AG08395 (cell line): ENCODE measurements around the gene TSPO2.

Experiments used
- DNase-seq: peaks from one replicate; pipeline ENCODE4 v3.0.0; 2012; ENCODE audit warnings: mixed read lengths, low spot score

TSPO2 gene

GRCh38 chr6:41027799-41028560, 14.3 kb upstream of the TSPO2 start:
- DNase-seq = peak; percentile 90

DNA sequence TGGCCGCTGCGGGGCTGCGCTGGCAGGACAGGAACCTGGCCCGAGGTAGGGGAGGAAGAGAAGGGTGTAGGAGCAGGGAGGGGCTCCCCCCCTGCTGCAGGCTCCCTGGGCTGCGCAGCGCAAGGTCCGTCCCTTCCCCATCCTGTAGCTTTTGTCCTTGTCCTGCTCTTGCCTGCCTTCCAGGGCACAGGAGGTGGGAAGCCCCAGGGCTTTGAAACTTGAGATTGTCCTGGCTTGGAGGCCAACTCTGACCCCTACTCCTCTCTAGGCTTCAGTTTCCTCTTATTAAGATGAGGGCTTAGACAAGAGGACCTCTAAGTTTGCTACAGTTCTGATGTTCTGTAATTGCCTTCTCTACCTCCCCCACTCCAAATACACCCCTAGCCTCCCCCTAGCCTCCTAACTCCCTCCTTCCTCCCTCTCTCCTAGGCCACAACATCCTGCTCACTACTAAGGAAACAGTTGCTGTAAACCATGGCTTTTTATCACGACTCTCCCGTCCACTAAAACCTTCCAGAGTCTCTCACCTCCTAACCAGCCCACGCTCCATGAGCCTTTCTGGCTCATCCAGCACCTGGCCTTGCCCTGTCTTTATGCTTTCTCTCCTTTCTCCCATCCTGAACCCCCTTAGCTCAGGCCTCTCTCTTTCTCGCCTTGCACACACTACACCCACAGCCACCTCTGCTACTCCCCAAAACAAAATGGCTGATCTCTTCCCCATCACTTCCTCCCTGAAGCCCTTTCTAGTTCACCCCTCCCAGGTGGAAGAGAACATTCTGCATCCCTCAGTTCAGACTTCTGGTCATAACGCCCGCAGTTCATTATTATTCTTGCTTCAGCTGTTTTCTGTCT, 13.5 kb upstream of the TSPO2 start:
- no peak for DNase-seq

GRCh38 chr6:41032830-41033229, 9.4 kb upstream of the TSPO2 start:
- DNase-seq = no peak

DNA sequence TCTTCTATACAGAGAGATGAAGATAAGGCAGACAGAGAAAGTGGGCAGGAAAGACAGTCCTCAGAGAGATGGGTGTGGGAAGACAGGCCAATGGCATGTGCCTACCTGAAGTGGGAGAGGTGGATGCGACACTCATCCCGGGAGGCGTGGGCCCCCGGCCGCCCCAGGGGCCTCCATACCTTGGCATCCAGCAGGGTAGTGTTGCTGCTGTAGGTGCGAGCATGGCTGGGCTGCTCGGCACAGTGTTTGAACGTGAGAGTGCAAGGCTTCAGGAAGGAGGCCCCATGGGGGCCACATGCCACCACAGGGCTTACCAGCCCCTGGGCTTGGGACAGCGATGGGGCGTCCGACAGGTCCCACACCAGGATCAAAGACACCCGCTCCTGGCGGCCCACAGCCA, 8.5 kb upstream of the TSPO2 start:
- no peak for DNase-seq

DNA sequence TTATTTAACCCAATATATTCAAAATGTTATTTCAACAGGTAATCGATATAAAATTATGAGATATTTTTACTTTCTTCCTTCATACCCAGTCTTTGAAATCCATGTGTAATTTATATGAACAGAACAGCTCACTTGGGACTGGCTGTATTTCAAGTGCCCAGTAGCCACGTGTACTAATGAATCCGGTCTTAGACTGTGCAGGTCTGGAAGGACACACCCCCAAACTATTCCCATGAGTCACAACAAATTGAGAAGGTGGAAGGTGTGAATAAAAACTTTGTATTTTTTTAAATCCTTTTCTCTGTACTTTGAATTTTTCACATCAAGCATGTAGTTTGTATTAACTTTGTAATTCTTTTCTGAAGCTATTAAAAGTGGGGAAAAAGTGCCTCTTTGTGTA, 6.1 kb upstream of the TSPO2 start:
- DNase-seq = no peak

GRCh38 chr6:41036601-41037000, 5.7 kb upstream of the TSPO2 start:
- DNase-seq = no peak

DNA sequence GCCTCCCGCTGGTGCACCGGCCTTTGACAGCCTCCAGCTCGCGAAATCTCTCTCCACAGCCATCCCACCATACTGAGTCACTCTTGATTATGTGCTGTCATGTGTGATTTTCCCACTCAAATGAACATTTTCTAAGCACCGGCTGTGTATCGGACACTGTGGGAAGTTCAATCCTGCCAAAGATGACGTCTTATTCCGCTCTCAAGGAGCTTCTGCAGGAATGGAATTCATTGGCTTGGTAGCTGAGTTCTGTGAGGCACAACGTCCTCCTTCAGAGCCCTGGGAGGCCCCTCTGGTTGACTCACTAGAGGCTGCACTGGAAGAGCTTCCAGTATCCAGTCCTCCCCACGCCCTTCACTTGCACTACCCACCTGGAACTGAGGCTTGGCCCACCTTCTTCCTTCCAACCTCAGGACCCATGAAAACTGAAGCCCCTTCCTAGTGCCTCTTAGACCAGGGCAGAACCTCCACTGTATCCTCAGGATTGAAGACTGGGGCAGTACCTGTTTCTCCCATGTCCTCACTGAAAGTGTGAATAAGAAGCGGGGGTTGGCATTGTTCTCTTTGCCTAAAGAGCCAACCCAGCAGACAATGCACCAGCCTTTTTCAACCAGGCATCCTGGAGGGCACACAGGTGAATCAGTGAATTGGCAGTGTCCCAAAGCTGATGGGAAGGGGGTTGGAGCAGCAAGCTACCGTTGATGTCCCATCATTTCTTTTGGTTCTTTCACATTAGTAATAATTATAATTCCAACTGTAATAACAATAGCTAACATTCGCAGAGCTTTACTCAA, 5.0 kb upstream of the TSPO2 start:
- no peak for DNase-seq

- DNase-seq = no peak
Measured at GRCh38 chr6:41038205-41038604, 4.1 kb upstream of the TSPO2 start.

GRCh38 chr6:41039060-41039998, 2.9 kb upstream of the TSPO2 start, which contains the start of gene UNC5CL:
Gene UNC5CL, minus strand, starts transcription at chr6:41039221. Its CDS starts 4,147 bp downstream, at chr6:41035074.
- peak; percentile 60 for DNase-seq

DNA sequence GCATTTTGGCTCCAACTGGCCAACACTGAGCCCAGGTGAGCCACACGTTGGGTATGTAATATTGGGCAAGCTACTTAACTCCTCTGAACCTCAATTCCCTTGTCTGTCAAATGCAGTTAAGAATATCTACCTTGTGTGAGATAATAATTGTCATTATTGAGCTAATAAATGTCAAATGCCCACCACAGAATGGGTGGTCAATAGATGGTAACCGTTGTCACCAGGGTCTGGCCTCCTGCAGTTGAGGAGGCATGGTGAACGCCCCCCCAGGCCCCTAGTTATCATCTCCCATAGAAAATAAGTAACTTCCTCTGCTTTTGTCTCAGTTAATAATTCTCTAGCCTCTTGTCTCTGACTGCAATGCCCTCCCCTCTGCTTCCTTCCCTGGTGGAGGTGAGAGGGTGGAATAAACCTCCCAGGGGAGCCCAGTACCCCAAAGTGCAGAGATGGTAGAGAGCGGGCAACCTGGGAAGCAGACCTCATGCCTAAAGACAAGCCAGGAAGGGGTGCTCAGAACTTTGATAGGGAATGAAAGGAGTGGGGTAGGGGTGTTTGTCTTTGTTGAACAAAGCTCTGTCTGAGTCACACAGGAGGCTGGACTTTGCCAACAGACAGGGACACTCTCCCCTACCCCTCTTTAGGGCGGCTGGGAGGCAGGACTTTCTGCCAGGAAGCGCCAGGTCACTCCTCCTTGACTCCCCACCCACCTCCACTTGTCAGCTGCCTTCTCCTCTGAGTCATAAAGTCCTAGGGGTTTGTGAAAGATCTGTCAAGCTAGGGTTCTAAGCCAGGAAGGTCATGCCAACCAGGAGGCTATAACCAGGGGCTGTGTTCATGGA, 1.9 kb upstream of the TSPO2 start:
- peak; percentile 26 for DNase-seq

DNA sequence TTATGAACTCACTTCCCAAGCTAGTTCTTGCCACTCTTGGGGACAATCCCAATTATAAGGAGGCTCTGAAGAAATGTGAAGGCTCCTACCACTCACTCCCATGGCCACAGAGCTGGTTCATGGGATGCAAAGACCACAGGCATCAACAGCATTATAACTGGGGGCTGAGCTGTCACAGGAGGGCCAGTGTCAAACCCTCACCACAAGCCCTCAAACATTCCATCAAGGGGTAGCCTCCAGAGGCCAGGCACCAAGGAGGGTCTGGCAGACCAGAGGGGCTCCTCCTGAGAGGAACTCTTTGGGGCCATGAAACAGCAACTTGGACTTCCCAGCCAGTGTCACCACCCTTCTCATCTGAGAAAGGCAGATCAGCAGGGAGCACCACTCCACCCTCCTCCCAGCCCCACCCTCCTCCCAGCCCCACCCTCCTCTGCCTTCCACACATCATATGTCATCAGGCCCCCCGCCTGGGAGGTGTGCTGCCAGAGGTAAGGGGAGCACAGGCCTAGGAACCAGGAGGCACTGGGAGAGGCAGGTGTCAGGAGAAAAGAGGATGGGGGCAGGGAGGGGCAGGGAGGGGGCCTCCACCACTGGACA, 1.2 kb upstream of the TSPO2 start:
- no peak for DNase-seq

DNA sequence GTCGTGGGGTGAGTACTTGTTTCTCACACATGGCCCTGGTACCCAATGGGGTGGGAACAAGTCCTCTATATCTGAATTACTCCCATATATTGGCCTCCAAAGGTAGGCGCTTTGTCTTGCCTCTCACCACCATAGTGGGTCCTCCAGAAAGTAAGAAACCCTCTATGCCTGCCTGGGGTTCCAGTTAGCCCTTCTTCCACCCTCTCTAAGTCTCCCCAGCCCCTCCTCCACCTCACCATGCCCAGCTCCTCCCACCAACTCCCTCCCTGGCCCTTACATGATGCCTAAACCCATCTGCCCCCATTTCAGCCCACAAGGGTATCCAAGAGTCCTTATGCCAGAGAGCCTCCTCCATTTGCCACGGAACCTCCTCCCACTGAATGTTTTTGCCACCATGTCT, 884 bp downstream of the TSPO2 start:
- DNase-seq = no peak

DNA sequence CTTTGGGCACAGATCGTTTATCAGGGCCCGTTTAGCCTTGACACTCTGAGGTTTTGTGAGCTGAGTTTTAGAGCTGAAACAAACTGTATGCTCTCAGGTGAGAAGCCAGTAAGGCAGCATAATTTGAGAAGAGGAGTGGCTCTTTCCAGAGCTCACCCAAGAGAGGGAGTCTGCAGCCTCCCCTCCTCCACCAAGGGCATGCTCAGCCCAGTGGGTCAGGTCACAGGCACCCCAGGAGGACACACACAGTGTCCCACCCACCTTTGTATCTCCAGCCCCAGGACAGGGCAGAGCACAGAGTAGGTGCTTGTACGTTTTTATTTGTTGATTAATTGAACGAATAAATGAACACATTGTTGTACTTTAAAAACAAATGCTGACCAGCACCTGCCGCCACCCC, 3.4 kb downstream of the TSPO2 start:
- DNase-seq = no peak

- DNase-seq = no peak
Measured at GRCh38 chr6:41046084-41046483, 3.8 kb downstream of the TSPO2 start.

- DNase-seq = no peak
Measured at GRCh38 chr6:41047306-41047705, 5.0 kb downstream of the TSPO2 start.

- DNase-seq = no peak
Measured at GRCh38 chr6:41047745-41048732, 5.8 kb downstream of the TSPO2 start.

DNA sequence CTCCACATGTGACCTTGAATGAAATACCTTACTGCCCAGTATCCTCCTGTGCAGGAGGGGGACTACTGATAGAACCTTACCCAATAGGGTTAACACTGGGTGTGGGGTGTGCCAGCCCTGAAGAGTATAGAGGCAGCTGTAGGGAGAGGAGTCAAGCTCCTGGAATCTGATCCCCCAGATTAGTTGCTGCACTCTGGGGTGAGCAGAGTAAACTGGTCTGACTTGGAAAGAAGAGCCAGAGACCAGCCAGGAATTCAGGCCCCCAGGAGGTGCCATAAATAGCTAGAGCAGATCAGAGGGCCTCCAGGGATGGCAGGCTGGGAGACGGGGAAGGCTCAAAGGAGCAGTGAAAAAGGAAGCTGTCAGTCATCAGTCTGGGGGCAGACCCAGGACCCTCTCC, 7.3 kb downstream of the TSPO2 start:
- DNase-seq = no peak

DNA sequence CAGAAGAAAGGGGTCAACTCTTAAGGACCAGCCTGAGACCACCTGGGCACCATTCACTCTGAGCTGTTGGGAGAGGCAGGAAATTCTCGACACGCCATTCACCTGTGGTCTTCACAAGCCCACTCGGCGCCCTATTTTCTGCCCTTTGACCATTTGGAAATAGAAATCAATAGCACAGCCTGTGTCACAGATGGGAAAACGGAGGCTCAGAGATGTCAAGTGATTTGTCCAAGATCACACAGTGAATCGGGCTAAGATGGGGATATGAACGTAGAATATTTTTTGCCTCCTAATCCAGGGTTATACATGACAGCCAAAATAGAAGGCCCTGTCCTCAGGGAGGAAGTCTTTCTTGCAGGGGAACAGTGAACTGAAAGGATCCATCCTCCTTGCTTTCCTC, 7.7 kb downstream of the TSPO2 start:
- DNase-seq = no peak

DNA sequence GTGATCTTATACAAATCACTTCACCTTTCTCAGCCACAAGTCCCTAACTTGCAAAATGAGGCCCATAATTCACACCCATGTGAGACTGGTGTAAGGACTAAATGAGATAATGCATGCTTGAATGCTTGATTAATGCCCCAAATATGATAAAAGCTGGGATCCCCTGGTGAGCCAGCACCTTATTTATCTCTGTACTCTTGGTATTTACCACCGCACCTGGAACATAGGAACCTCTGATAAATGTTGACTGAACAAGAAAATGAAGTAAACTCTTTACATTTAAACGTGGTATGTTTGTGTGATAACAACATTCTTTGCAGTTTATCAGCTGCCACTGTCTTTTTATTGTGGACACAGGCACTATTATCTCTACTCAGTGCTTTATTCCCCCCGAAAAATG, 8.3 kb downstream of the TSPO2 start:
- DNase-seq = no peak
